ENCODE data around the gene WDR5.

The WDR5 gene

DNA sequence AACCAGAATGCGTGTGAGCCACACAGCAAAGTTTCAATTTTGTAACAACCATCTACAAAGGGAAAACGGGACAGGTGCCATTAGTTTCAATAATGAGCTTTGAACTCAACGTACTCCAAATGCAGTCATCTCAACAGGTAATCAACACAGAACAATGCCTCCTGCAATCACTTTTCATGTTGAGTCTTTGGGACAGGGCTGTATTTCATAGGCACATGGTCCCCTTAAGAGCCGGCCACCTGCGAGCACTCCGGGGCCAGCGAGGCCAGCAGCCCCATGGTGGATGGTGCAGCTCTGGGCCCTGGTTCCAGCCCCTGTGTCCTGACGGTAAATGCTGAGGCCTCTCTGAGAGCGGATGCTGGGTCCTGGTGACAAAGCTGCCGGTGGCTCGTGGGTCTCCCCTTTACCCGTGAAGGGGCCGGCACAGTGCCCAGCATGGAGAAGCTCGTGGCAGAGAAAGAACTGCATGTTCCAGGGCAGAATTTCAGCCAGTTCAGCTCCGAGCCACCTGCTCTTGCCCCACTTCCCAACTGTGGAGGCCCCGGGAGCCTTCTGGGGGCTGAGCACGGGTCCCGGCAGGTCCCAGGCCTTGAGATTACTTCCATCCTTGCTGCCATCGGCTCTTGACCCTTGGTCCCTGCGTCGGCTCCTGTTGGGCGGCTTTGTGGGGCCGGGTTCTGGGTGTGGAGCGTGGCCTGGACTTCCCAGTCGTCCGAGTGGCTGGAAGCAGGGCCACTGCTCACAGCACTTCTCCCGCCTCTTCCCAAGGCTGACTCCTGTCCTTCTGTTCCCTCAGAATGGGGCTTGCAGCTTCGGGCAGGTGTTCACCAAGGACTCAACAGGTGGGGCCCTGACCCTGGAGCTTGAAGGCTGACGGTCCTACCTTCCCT lies 54.6 kb downstream of the WDR5 start:
- H3K4me1 ChIP-seq (ENCODE audit: control insufficient read depth, insufficient read depth, low read length), result peaks cover 20% of the 10 kb centered on the region
- H3K27ac ChIP-seq (ENCODE audit: low read length), result no peak overlapping the region
- no peaks in the 10 kb centered on the region for H3K27me3 ChIP-seq (ENCODE audit: control insufficient read depth in 1 of 2, insufficient read depth in 2 of 2, low read length in 2 of 2)
- H3K9me3 ChIP-seq (ENCODE audit: control insufficient read depth in 2 of 2, low read length in 2 of 2), result no peaks in the 10 kb centered on the region
- H3K4me3 ChIP-seq (ENCODE audit: low read length in 2 of 2), result no peak overlapping the region
- no peaks in the 10 kb centered on the region for H3K36me3 ChIP-seq (ENCODE audit: control insufficient read depth in 2 of 2, insufficient read depth in 2 of 2, low read length in 2 of 2)
- no peak overlapping the region for H3K9ac ChIP-seq (ENCODE audit: low read length in 2 of 2)

DNA sequence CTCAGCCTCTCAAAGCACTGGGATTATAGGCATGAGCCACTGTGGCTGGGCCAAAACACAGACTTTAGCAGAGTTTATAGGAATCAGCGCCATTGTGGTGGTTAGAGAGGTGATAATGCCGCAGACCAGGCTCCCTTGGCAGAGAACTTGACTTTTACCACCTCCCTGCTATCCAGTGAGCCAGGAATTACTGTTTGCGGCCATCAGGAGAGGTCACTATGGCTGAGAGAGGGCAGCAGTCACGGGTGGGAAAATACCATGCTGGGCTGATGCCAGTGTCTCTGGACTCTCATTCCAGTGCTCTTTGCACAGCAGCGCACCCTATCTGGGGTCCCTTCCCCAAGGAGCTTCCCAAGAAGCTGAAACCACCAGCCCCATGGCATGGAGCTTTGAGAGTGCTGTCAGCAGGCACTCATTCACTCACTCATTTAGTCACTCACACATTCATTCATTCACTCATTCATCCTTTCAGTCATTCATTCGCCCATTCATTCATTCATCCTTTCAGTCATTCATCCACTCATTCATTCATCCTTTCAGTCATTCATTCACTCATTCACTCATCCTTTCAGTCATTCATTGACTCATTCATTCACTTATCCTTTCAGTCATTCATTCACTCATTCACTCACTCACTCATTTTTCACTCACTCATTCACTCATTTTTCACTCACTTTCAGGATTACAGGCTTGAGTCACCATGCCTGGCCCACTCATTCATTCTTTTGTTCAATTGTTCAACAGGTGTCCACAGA lies 55.8 kb downstream of the WDR5 start:
- H3K9ac ChIP-seq (ENCODE audit: low read length in 2 of 2), result no peak overlapping the region
- H3K9me3 ChIP-seq (ENCODE audit: control insufficient read depth in 2 of 2, low read length in 2 of 2), result no peaks in the 10 kb centered on the region
- no peak overlapping the region for H3K27ac ChIP-seq (ENCODE audit: low read length)
- no peaks in the 10 kb centered on the region for H3K36me3 ChIP-seq (ENCODE audit: control insufficient read depth in 2 of 2, insufficient read depth in 2 of 2, low read length in 2 of 2)
- peaks cover 20% of the 10 kb centered on the region for H3K4me1 ChIP-seq (ENCODE audit: control insufficient read depth, insufficient read depth, low read length)
- no peaks in the 10 kb centered on the region for H3K27me3 ChIP-seq (ENCODE audit: control insufficient read depth in 1 of 2, insufficient read depth in 2 of 2, low read length in 2 of 2)
- no peak overlapping the region for H3K4me3 ChIP-seq (ENCODE audit: low read length in 2 of 2)

DNA sequence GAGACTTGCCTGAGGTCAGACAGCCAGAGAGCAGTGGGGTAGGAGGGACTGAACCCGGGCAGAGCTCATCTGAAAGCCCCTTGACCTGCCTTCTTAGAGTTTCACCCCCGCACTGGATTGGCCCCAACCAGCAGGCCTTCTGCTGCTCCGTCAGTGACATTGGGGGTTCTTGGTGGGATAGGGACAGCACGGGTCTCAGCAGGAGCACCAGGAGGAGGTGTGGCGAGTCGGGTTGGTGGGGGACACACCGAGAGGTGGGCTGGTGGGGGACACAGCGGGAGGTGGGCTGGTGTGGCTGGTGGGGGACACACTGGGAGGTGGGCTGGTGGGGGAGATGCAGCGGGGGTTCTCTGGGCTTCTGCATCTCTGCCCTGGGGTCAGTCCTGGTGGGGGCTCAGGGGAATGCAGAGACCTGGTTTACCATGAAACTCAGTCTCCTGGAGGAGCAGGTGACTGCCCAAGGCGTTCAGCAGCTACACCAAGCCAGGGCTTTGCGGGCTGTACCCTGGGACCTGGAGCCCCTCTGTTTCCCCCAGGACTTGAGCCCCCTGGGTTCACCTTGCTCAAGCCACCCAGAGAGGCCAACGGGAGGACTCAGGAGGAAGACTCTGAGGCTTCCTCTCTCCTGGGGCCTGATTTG lies 56.5 kb downstream of the WDR5 start:
- Histone ChIP-seq H3K4me1 (ENCODE audit: control insufficient read depth, insufficient read depth, low read length) (peaks cover 20% of the 10 kb centered on the region), H3K4me3 (ENCODE audit: low read length in 2 of 2) (no peak overlapping the region), H3K9me3 (ENCODE audit: control insufficient read depth in 2 of 2, low read length in 2 of 2) (no peaks in the 10 kb centered on the region), H3K27me3 (ENCODE audit: control insufficient read depth in 1 of 2, insufficient read depth in 2 of 2, low read length in 2 of 2) (no peaks in the 10 kb centered on the region), H3K27ac (ENCODE audit: low read length) (no peak overlapping the region), H3K36me3 (ENCODE audit: control insufficient read depth in 2 of 2, insufficient read depth in 2 of 2, low read length in 2 of 2) (no peaks in the 10 kb centered on the region), H3K9ac (ENCODE audit: low read length in 2 of 2) (no peak overlapping the region)

DNA sequence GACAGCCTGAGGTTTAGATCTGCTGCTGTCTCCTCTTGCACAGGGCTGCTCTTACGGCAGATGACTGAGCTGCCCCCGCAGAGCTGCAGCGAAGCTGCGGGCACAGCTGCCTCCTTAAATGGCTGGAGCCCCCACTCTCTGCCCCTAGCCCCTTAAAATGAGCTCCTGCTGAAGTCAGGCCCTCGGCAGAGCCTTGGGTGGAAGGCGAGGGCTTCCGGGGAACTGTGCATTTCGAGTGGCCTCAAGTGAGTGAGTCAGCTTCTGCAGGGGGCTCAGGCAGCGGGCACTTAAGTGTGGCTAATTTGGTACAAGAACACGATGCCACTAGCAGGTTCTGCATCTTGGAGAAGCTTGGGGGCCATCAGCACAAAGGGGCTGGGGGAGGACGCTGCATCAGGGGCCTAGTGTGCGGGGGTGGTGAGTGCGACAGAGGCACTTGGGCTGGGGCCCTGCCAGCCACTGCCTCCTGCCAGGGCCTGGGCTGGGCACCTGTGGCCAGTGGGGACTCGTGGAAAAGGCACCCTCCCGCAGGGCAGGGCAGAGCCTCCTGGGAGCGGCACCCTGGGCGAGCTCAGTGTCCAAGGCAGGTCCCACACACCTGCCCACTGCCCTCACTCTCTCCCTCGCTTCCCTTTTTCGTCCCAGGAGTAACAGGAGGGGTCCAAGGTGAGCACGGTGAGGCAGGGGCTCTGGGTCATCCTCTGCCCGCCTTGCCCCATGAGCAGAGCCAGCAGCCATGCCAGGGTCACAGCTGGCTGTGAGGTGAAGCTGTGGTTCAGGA lies 57.3 kb downstream of the WDR5 start:
- no peak overlapping the region for H3K27ac ChIP-seq (ENCODE audit: low read length)
- H3K27me3 ChIP-seq (ENCODE audit: control insufficient read depth in 1 of 2, insufficient read depth in 2 of 2, low read length in 2 of 2), result no peaks in the 10 kb centered on the region
- H3K4me3 ChIP-seq (ENCODE audit: low read length in 2 of 2), result no peak overlapping the region

DNA sequence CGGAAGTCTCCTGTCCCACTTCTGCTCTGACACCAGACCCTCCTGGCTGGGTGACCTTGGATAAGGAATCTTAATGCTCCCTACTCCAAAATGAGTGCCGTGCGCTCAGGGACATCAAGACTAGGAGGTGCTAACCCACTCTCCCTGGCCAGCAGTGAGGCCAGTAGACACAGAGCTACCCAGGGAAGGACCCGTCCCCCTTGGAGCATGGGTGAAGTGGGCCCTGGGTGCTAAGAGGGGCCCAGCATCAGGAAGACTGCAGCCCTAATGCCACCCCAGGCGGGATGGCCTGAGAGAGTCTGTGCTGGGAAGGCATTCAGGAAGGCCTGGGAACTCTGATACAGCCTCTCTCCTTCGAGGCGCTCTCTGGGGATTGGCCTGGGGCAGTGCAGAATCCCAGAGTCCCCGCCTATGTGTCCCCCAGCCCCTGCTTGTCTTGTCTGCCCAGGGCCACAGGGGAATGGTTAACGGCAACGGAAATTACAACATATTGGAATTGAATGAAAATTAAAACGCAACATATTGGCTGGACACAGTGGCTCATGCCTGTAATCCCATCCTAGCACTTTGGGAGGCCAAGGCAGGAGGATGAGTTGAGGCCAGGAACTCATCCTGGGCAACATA lies 58.1 kb downstream of the WDR5 start:
- Histone ChIP-seq H3K9ac (ENCODE audit: low read length in 2 of 2) (no peak overlapping the region), H3K4me3 (ENCODE audit: low read length in 2 of 2) (no peak overlapping the region), H3K27me3 (ENCODE audit: control insufficient read depth in 1 of 2, insufficient read depth in 2 of 2, low read length in 2 of 2) (no peaks in the 10 kb centered on the region), H3K9me3 (ENCODE audit: control insufficient read depth in 2 of 2, low read length in 2 of 2) (no peaks in the 10 kb centered on the region), H3K4me1 (ENCODE audit: control insufficient read depth, insufficient read depth, low read length) (peaks cover 5% of the 10 kb centered on the region), H3K27ac (ENCODE audit: low read length) (no peak overlapping the region), H3K36me3 (ENCODE audit: control insufficient read depth in 2 of 2, insufficient read depth in 2 of 2, low read length in 2 of 2) (no peaks in the 10 kb centered on the region)

More for the DNA sequence above, 57.3 kb downstream of the WDR5 start:
- Histone ChIP-seq H3K36me3 (ENCODE audit: control insufficient read depth in 2 of 2, insufficient read depth in 2 of 2, low read length in 2 of 2) (no peaks in the 10 kb centered on the region), H3K9ac (ENCODE audit: low read length in 2 of 2) (no peak overlapping the region), H3K9me3 (ENCODE audit: control insufficient read depth in 2 of 2, low read length in 2 of 2) (no peaks in the 10 kb centered on the region), H3K4me1 (ENCODE audit: control insufficient read depth, insufficient read depth, low read length) (peaks cover 14% of the 10 kb centered on the region)

DNA sequence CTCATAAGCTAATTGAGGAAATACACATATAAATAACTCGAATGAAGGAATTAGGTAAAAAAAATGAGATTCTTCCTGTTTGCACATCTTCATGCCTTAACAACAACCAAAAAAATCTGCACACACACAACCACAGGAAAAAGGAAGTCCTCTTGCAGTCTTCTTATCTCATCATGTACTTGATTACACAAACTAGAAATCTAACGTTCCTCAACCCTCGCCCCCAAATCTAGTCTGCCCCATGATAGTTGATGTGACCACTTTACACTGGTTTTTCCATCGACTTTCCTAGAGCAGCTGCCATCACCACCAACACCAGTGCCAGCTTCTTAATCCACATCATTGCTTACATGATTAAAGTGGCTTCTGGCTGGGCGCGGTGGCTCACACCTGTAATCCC lies 59.7 kb downstream of the WDR5 start:
- Histone ChIP-seq H3K27me3 (ENCODE audit: control insufficient read depth in 1 of 2, insufficient read depth in 2 of 2, low read length in 2 of 2) (no peaks in the 10 kb centered on the region), H3K27ac (ENCODE audit: low read length) (no peak overlapping the region), H3K9me3 (ENCODE audit: control insufficient read depth in 2 of 2, low read length in 2 of 2) (no peaks in the 10 kb centered on the region), H3K9ac (ENCODE audit: low read length in 2 of 2) (no peak overlapping the region), H3K4me3 (ENCODE audit: low read length in 2 of 2) (no peak overlapping the region), H3K36me3 (ENCODE audit: control insufficient read depth in 2 of 2, insufficient read depth in 2 of 2, low read length in 2 of 2) (no peaks in the 10 kb centered on the region), H3K4me1 (ENCODE audit: control insufficient read depth, insufficient read depth, low read length) (no peaks in the 10 kb centered on the region)

DNA sequence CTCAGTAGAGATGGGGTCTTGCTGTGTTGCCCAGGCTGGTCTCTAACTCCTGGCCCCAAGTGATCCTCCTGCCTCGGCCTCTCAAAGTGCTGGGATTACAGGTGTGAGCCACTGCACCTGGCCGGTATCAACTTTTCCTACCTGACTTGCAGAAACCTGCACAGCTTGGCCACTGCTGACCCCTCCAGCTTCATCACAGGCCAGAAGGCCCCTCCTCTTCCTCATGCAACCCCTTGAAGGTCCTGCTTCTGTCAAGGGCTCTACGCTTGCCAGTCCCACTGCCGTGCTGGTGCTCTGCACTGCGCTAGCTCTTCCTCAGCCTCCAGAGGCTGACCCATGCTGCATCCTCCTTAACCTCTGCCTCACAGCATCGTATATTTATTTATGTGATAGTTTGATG lies 61.0 kb downstream of the WDR5 start:
- H3K9ac ChIP-seq (ENCODE audit: low read length in 2 of 2), result no peak overlapping the region
- H3K36me3 ChIP-seq (ENCODE audit: control insufficient read depth in 2 of 2, insufficient read depth in 2 of 2, low read length in 2 of 2), result no peaks in the 10 kb centered on the region
- H3K27ac ChIP-seq (ENCODE audit: low read length), result no peak overlapping the region
- no peaks in the 10 kb centered on the region for H3K27me3 ChIP-seq (ENCODE audit: control insufficient read depth in 1 of 2, insufficient read depth in 2 of 2, low read length in 2 of 2)
- H3K4me1 ChIP-seq (ENCODE audit: control insufficient read depth, insufficient read depth, low read length), result no peaks in the 10 kb centered on the region
- H3K9me3 ChIP-seq (ENCODE audit: control insufficient read depth in 2 of 2, low read length in 2 of 2), result peaks cover 0 to 4% of the 10 kb centered on the region in 2 donors
- H3K4me3 ChIP-seq (ENCODE audit: low read length in 2 of 2), result no peak overlapping the region

DNA sequence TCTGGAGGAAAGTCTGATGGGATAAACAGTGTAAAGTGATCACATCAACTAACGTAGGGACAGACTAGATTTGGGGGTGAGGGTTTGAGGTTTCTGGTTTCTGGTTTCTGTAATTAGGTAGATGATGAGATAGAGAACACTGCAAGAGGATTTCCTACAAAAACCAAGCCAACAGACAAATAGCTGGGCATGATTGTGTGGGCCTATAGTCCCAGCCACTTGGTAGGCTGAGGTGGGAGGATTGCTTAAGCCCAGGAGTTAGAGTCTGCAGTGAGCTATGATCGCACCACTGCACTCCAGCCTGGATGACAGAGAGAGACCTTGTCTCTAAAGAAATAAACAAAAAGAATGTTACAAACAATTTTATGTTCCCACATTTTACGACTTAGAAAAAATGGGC lies 62.9 kb downstream of the WDR5 start:
- H3K9ac ChIP-seq (ENCODE audit: low read length in 2 of 2), result no peak overlapping the region
- H3K9me3 ChIP-seq (ENCODE audit: control insufficient read depth in 2 of 2, low read length in 2 of 2), result peaks cover 0 to 12% of the 10 kb centered on the region in 2 donors
- H3K27ac ChIP-seq (ENCODE audit: low read length), result no peak overlapping the region
- H3K4me3 ChIP-seq (ENCODE audit: low read length in 2 of 2), result no peak overlapping the region
- H3K4me1 ChIP-seq (ENCODE audit: control insufficient read depth, insufficient read depth, low read length), result no peaks in the 10 kb centered on the region
- no peaks in the 10 kb centered on the region for H3K27me3 ChIP-seq (ENCODE audit: control insufficient read depth in 1 of 2, insufficient read depth in 2 of 2, low read length in 2 of 2)
- H3K36me3 ChIP-seq (ENCODE audit: control insufficient read depth in 2 of 2, insufficient read depth in 2 of 2, low read length in 2 of 2), result no peaks in the 10 kb centered on the region

DNA sequence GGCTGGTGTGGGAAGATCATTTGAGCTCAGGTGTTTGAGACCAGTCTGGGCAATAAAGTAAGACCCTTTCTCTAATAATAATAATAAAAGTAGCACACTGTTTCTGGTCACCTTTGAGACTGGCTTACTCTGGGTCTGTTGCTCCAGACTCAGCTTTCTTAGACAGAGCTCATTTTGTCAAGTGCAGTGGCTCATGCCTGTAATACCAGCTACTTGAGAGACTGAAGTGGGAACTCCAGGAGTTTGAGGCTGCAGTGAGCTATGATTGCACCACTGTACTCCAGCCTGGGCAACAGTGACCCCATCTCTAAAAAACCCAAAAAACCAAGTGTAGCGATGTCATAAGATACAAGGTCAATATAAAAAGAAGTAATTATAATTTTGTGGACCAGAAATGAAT lies 64.8 kb downstream of the WDR5 start:
- Histone ChIP-seq H3K27ac (ENCODE audit: low read length) (no peak overlapping the region), H3K27me3 (ENCODE audit: control insufficient read depth in 1 of 2, insufficient read depth in 2 of 2, low read length in 2 of 2) (no peaks in the 10 kb centered on the region), H3K36me3 (ENCODE audit: control insufficient read depth in 2 of 2, insufficient read depth in 2 of 2, low read length in 2 of 2) (no peaks in the 10 kb centered on the region), H3K4me1 (ENCODE audit: control insufficient read depth, insufficient read depth, low read length) (peaks cover 5% of the 10 kb centered on the region), H3K9me3 (ENCODE audit: control insufficient read depth in 2 of 2, low read length in 2 of 2) (peaks cover 0 to 12% of the 10 kb centered on the region in 2 donors), H3K9ac (ENCODE audit: low read length in 2 of 2) (no peak overlapping the region), H3K4me3 (ENCODE audit: low read length in 2 of 2) (no peak overlapping the region)

DNA sequence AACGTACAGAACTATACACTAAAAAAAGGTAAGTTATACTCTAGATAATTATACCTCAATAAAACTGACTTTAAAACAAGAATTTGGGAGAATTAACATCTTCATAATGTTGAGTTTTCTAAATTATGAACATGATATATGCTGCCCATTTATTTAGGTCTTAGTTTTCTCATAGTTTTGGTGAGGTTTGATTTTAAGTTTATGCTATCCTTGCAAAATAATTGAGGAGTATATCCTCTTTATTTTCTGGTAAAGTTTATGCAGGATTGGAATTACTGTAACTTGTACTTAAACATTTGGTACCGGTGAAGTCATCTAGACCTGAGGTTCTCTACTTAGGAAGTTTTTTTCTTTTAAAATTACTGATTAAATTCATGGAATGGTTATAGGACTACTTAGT lies 67.3 kb downstream of the WDR5 start:
- Histone ChIP-seq H3K36me3 (ENCODE audit: control insufficient read depth in 2 of 2, insufficient read depth in 2 of 2, low read length in 2 of 2) (no peaks in the 10 kb centered on the region), H3K9ac (ENCODE audit: low read length in 2 of 2) (no peak overlapping the region), H3K27me3 (ENCODE audit: control insufficient read depth in 1 of 2, insufficient read depth in 2 of 2, low read length in 2 of 2) (no peaks in the 10 kb centered on the region), H3K4me3 (ENCODE audit: low read length in 2 of 2) (no peak overlapping the region), H3K4me1 (ENCODE audit: control insufficient read depth, insufficient read depth, low read length) (peaks cover 5% of the 10 kb centered on the region), H3K27ac (ENCODE audit: low read length) (no peak overlapping the region), H3K9me3 (ENCODE audit: control insufficient read depth in 2 of 2, low read length in 2 of 2) (peaks cover 0 to 12% of the 10 kb centered on the region in 2 donors)

Measured in stomach smooth muscle (tissue), 2 donors.